GM21360 (cell line): ENCODE measurements around the gene SOCS4.
A peak's percentile ranks its signal among the peaks of the same experiment; 100 is the strongest.
"Not testable (repeated sequence)": the region's sequence is repeated elsewhere in the genome, so short reads cannot be mapped to it uniquely, and the experiment has no call there.

Experiments
- ATAC-seq: cut with Tn5 transposase; IDR thresholded peaks from one replicate; pipeline ENCODE4 v1.9.1; 2021; ENCODE audit warnings: mild to moderate bottlenecking, moderate library complexity; ENCODE audit not compliant: unreplicated experiment

The SOCS4 gene, protein sequence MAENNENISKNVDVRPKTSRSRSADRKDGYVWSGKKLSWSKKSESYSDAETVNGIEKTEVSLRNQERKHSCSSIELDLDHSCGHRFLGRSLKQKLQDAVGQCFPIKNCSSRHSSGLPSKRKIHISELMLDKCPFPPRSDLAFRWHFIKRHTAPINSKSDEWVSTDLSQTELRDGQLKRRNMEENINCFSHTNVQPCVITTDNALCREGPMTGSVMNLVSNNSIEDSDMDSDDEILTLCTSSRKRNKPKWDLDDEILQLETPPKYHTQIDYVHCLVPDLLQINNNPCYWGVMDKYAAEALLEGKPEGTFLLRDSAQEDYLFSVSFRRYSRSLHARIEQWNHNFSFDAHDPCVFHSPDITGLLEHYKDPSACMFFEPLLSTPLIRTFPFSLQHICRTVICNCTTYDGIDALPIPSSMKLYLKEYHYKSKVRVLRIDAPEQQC

GRCh38 chr14:55026793-55027561 lies at the start of gene SOCS4, which contains the start of gene WDHD1:
SOCS4 (plus strand) TSS chr14:55027236; CDS start chr14:55043042, 15,806 bp downstream.
WDHD1 (minus strand) TSS chr14:55027099; CDS start chr14:55026787, 312 bp downstream.
- ATAC-seq = peak; percentile 69

DNA sequence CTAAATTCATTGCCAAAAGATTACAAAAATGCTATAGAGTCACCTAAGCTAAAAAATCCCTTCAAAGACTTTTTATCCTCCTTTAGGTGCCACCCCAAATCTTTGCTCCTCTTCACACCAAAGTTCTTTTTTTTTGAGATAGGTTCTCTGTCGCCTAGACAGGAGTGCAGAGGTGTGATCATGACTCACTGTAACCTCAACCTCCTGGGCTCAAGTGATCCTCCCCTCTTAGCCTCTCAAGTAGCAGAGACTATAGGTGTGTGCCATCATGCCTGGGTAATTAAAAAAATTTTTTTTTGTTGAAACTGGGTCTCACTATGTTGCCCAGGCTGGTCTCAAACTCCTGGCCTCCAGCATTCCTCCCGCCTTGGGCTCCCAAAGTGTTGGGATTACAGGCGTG lies 48.0 kb upstream of the SOCS4 start:
- no peak for ATAC-seq

DNA sequence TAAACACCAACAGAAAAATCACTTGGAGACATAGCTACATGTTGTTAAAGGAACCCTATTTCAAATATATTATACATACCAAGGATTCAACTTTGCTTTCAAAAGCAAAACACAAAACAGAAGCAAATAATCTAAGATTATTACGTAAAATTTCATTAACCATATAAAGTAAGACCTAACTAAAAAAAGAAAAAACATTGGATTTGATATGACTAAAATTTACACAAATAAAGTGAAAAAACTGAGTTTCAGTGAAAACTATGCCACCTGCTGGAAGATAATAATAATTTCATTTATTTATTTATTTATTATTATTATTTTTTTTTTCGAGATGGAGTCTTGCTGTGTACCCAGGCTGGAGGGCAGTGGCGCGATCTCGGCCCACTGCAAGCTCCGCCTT lies 45.3 kb upstream of the SOCS4 start:
- ATAC-seq = no peak

GRCh38 chr14:54985156-54985555 lies 41.9 kb upstream of the SOCS4 start:
- no peak for ATAC-seq

GRCh38 chr14:55000381-55000780 lies 26.7 kb upstream of the SOCS4 start:
- no peak for ATAC-seq

- ATAC-seq = no peak
Observed at GRCh38 chr14:55005071-55005470, 22.0 kb upstream of the SOCS4 start.

- ATAC-seq = no peak
Observed at GRCh38 chr14:55015006-55015405, 12.0 kb upstream of the SOCS4 start.

DNA sequence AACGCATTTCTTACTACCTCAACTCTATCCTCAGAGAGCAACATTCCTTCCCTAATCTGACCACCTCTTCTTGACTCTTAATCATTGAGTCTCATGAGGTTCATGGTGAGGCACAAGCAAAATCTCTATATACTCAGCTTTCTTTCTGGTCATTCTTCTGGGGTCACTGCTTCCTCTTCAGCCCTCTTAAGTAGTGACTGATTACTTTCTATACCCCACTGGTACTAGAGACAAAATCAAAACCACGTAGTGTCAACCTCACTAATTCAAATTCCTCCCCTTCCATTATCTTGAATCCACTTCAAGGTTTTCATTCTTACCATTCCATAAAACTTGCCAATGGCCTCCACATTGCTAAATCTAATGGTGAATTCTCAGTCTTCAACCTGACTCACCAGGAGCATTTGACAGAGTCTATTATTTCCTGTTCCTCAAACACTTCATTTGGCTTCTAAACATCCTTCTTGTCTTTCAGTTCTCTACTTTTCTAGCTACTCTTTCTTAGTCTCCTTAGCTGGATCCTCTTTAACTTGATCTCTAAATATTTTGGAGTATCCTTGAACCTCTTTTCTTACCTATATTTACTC lies 7.0 kb upstream of the SOCS4 start:
- no peak for ATAC-seq

- ATAC-seq = not testable (repeated sequence)
Observed at GRCh38 chr14:55024365-55024764, 2.7 kb upstream of the SOCS4 start.

DNA sequence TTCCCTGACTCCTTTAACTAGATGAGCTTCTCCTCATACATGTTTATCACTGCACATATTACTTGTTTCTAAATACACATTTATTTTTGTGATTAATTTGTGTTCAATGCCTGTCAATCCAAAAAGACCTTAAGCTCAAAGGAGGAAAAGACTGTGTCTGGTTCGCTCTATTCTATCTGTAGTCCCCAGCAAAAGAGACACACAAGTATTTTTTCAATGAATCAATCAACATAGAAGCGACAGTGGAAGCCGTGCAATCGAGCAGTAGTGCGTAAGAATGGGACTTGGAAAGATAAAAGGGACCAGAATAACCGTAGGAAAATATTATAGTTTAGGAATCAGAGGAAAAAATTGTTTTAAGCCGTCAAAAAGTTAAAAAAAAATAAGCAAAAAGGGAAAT lies 1.1 kb upstream of the SOCS4 start:
- no peak for ATAC-seq

DNA sequence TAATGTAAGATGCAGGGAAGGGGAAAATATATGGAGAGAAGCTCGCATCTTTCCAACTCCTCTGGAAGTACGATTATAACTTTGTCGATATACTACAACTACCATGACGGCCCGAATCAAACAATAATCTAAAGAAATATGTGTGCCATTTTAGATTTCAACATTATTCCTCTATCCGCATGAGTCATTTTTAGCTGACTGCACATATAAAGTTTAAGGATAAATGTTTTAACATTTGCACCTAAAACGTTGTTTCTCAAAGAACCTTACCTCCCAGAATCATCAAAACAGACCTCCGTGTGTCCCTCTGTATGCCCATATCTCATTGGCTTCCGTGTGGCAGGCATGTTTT lies 619 bp upstream of the SOCS4 start:
- ATAC-seq = no peak

DNA sequence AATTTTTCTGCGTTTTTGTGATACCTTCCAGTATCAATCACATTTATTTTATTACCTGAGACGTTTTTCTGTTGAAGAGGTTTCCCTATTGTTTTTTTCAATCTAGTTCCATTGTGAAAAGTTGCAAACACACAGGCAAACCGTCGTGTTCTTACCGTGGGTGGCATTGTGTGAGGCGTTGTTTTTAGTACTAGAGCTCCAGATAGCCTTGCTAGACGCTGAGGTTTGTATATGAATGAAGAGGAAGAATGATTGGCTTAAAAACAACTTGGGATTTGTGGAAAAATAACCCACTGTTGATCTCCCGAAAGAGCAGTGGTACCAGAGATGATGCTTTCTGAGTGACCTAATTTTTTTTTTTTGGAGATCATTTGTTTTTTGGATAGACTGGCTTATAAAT lies 1.0 kb downstream of the SOCS4 start:
- no peak for ATAC-seq

DNA sequence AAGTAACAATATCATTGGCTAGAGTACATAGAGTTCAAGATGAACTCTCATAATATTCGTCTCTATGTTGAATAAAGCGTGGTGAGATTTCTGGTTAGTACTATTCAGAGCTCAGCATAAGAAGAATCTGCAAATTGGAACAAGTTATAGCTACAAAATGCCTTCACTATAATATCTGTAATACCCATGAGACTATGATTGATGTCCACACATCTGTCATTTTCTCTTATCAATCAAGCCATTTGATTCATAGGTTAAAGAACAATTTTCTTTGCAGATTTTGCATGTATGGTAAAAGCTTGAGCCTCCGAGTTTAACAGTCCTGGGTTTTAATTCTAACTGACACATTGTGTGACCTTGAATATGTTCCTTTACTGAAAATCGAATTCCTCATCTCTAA lies 1.4 kb downstream of the SOCS4 start:
- no peak for ATAC-seq

DNA sequence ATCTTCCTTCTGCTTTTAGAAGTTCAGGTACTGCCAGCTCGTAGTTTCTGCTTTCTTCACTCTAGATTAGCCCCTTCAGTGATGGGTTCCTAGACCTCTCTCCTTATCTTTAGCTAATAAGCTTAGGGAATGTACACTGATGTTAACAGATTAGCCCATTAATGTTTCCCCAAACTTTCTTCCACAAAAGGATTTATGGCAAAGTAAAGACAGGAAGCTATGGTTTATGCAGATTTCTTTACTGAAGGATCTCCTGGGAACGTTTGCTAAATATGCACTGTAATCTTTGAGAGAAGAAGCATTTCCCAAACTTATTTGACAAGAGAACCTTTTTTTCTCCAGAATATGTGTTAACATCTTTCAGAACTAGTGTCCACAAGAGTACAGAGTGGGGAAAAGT lies 4.2 kb downstream of the SOCS4 start:
- no peak for ATAC-seq

DNA sequence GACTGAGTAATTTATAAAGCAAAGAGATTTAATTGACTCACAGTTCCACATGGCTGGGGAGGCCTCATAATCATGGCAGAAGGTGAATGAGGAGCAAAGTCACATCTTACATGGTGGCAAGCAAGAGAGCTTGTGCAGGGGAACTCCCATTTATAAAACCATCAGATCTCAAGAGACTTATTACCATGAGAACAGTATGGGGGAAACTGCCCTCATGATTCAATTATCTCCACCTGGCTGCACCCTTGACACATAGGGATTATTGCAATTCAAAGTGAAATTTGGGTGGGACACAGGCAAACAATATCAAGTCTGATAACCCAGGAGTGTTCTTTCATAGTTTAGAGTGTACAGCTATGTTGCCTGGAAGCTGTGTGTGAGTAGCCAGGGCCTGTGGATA lies 11.0 kb downstream of the SOCS4 start:
- not testable (repeated sequence) for ATAC-seq

DNA sequence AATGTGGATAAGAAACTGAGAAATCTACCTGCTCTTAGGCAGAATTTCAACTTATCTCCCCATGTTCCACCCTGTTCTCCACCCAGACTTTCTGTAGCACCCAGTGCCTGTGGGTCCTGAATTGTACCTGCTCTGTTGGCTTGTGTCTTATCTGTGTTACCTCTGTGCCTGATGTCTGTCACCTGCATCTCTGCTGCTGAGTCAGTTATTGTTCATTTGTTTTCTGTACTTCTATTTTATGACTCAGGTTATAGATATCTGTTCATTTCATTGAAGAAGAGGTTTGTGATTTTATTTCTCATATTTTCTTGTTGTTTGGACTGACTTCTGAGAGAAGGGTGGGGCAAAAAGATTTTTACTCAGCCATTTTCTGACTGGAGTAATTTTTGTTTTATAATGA lies 11.7 kb downstream of the SOCS4 start:
- no peak for ATAC-seq

- no peak for ATAC-seq
Observed at GRCh38 chr14:55043528-55043927, 16.5 kb downstream of the SOCS4 start.

GRCh38 chr14:55045087-55045486 lies 18.1 kb downstream of the SOCS4 start:
- no peak for ATAC-seq

DNA sequence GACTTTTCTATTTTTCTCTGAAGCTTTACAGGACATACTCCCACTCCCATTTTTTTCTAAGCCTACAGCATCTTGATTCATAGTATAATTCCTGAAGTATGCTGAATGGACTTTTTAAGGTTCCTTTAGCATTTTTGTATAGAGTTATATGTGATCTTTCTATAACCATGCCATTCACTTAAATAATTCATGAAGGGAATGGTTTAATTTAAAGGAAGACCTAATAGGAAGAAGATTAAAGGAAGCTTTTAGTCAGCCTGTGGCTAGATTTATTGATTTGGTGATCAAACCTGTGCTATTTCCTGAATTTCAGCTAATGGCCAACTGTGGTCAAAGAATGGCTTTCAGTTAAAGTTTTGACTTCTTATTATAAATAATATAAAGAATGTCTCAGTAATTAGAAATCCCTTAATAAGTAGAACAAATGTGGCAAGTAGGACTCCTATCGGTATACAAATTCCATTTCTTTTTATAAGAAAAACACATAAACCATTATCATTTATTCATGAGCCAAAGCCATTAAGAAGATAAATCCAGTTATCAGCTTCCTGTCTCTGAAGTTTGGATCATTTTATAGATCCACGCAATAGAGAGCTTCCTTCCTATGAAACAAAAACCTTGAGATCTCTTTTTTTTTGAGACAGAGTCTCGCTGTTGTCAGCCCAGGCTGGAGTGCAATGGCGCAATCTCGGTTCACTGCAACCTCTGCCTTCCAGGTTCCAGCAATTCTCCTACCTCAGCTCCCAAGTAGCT lies 20.4 kb downstream of the SOCS4 start:
- no peak for ATAC-seq

DNA sequence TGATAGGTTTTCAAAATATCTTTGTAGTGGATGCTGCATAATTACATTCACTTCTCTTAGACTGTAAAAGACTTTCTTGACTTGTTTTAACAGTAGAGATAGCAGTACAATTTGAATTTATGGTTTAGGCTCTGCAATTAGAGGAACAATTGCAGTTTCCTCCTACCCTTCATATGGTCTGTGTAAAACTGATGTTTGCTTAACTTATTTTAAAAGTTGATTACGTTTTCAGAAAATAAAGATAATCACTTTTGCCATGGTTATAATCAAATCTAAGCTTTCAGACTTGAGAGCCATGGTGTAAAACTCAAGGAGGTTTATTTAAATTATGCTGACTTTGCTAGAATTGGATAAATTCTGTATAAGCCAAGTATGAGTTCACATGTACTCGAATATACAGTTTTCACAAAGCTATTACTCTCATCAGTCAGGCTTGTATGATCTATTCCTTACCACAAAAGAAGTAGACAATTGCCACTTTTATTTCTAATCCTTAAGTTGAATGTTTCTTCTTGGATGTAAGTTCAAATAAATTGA lies 21.9 kb downstream of the SOCS4 start:
- no peak for ATAC-seq

GRCh38 chr14:55051165-55051422 lies 24.1 kb downstream of the SOCS4 start:
- peak; percentile 16 for ATAC-seq
